ENCODE measurements around the gene RARG. TPM values are rescaled to one million over a fixed set of nuclear protein-coding genes. Genes with fewer than 3 reads are reported as not detected.
A peak's percentile ranks its signal among the peaks of the same experiment; 100 is the strongest.

RARG gene
- total RNA-seq, 6 experiments from 2014 or later = 47.2 to 80.5 (median 71.0) TPM

- no peak overlapping the region for H3K27ac Mint-ChIP-seq
- no peaks in the 10 kb centered on the region for H3K9me3 Mint-ChIP-seq
- H3K4me3 Mint-ChIP-seq = no peak overlapping the region
- H3K27me3 Mint-ChIP-seq (ENCODE audit: insufficient read depth) = peaks cover 10% of the 10 kb centered on the region
- no peaks in the 10 kb centered on the region for H3K36me3 Mint-ChIP-seq (ENCODE audit: low read depth)
- TF ChIP-seq CTCF (IDR thresholded peaks at IDR 0.05) = 0 out of 2 replicates have a peak, but pooled peaks have one; percentile 13
- no peak for DNase-seq
- peaks cover 21% of the 10 kb centered on the region for H3K4me1 Mint-ChIP-seq (ENCODE audit: low read depth)
Observed at GRCh38 chr12:53196486-53196885, 35.5 kb downstream of the RARG start.

- Mint-ChIP-seq H3K9me3 (no peaks in the 10 kb centered on the region), H3K36me3 (ENCODE audit: low read depth) (no peaks in the 10 kb centered on the region), H3K4me1 (ENCODE audit: low read depth) (peaks cover 13% of the 10 kb centered on the region), H3K27ac (no peak overlapping the region), H3K27me3 (ENCODE audit: insufficient read depth) (peaks cover 10% of the 10 kb centered on the region), H3K4me3 (no peak overlapping the region)
- TF ChIP-seq CTCF (IDR thresholded peaks at IDR 0.05) = no peak
- no peak for DNase-seq
Observed at GRCh38 chr12:53195516-53196420, 36.2 kb downstream of the RARG start.

- H3K4me1 Mint-ChIP-seq (ENCODE audit: low read depth) = peaks cover 12% of the 10 kb centered on the region
- no peak for TF ChIP-seq CTCF (IDR thresholded peaks at IDR 0.05)
- no peak for DNase-seq
- no peak overlapping the region for H3K27ac Mint-ChIP-seq
- no peaks in the 10 kb centered on the region for H3K36me3 Mint-ChIP-seq (ENCODE audit: low read depth)
- no peak overlapping the region for H3K4me3 Mint-ChIP-seq
- H3K27me3 Mint-ChIP-seq (ENCODE audit: insufficient read depth) = peaks cover 10% of the 10 kb centered on the region
- no peaks in the 10 kb centered on the region for H3K9me3 Mint-ChIP-seq
Observed at GRCh38 chr12:53194973-53195372, 37.0 kb downstream of the RARG start.

- DNase-seq = no peak
- Mint-ChIP-seq H3K27ac (no peak overlapping the region), H3K4me3 (no peak overlapping the region), H3K9me3 (no peaks in the 10 kb centered on the region), H3K36me3 (ENCODE audit: low read depth) (no peaks in the 10 kb centered on the region), H3K4me1 (ENCODE audit: low read depth) (peaks cover 20% of the 10 kb centered on the region), H3K27me3 (ENCODE audit: insufficient read depth) (peaks cover 10% of the 10 kb centered on the region)
- no peak for TF ChIP-seq CTCF (IDR thresholded peaks at IDR 0.05)
Observed at GRCh38 chr12:53193985-53194716, 37.9 kb downstream of the RARG start.

- Mint-ChIP-seq H3K4me1 (ENCODE audit: low read depth) (peaks cover 20% of the 10 kb centered on the region), H3K4me3 (no peak overlapping the region), H3K9me3 (no peaks in the 10 kb centered on the region), H3K27me3 (ENCODE audit: insufficient read depth) (peaks cover 6% of the 10 kb centered on the region), H3K27ac (no peak overlapping the region), H3K36me3 (ENCODE audit: low read depth) (no peaks in the 10 kb centered on the region)
- DNase-seq = no peak
- TF ChIP-seq CTCF (IDR thresholded peaks at IDR 0.05) = no peak
Observed at GRCh38 chr12:53193040-53193439, 39.0 kb downstream of the RARG start.
